HS-5 (cell line): Measurements from ENCODE around the gene LZTS3.
"Not testable (repeated sequence)": the region's sequence is repeated elsewhere in the genome, so short reads cannot be mapped to it uniquely, and the experiment has no call there.

ENCODE experiments used
- DNase-seq: peaks from one replicate; pipeline ENCODE4 v3.0.0-alpha.2; 2012; ENCODE audit warnings: low read depth

The LZTS3 gene

DNA sequence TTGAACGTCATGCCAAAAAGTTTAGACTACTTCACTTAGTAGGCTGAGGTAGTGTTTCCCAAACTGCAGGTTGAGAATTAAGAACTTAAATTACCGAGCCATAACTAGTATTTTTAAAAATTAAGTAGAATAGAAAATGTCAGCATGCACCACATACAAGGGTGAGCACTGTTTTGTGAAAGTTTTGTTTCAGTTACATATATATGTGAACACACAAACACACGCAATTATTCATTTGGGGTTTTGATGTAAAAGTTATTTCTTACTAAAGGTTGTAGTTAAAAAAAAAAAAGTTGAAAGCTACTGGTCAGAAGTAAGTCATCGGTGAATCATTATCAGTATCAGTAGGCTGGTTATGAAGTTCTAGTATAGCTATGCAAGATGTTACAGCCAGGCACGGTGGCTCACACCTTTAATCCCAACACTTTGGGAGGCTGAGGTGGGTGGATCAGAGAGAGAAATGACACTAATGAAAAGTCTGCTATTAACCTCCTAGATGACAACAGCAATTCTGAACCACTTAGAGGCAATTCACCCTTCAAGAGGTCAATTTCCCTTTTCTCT, 37.8 kb downstream of the LZTS3 start:
- no peak for DNase-seq

DNA sequence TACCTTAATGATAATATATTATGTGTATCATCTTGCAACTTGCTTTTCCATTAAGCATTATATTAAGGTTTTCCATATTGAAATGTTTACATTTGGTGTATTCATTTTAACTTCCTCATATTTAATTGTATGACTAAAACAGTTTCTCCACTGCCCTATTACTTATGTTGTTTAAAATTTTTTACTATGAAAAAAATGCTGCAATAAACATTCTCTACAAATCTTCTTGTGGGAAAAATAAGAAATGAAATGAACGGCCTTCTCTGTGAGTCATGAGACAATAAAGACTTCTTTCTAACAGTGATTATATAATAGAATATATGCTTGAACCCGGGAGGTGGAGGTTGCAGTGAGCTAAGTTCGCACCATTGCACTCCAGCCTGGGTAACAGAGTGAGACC, 39.2 kb downstream of the LZTS3 start:
- DNase-seq, result no peak

DNA sequence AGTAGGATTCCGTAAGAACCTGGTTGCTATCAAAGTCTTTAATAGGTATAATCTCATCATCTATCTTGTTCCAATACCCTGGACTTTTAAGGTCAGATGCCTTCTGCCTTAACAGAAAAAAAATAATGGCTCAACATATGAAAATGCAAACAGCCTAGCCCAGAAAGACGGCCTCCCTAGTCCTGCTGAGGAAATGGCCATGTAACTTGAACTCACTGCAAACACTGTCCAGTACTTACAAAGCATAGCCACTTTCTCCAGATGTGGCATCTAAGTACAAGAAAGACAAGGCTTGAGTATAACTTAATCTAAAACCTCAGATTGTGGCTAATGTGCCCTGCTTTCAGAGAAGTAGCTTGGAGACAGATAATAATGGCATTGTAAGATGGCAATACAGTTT, 40.2 kb downstream of the LZTS3 start:
- no peak for DNase-seq

DNA sequence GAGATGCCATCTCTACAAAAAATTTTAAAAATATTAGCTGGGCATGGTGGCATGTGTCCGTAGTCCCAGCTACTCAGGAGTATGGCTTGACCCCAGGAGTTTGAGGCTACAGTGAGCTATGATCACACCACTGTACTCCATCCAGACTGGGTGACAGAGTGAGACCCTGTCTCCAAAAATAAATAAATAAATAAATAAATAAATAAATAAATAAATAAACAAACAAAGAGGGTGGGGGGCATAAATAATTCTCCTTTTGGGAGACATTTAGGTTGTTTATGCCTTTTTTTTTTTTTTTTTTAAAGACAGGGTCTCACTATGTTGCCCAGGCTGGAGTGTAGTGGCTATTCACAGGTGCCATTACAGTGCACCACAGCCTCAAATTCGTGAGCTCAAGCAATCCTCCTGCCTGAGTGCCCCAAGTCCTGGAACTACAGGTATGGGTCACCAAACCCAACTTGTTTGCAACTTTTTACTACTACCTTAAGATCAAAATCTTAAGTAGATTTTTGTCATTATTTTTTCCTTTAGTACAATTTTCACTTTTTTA, 43.2 kb downstream of the LZTS3 start:
- DNase-seq, result no peak

DNA sequence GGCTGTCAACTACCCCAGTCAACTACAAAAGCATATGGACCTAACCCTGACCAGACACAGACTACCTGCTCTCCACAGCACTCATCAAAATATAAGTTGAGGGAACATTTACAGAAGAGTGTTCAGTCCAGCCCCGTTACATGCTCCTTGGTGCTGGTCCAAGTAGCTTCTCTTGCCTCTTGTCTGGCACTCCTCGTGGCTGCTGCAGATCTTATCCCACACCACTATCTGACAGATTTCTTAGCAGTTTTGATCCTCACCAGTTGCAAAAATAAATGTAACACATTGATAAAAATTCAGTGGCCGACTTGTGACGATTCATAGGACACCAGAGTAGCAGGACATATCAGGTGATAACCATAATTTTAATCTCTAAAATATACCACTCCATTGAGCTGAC, 44.3 kb downstream of the LZTS3 start:
- DNase-seq, result no peak

DNA sequence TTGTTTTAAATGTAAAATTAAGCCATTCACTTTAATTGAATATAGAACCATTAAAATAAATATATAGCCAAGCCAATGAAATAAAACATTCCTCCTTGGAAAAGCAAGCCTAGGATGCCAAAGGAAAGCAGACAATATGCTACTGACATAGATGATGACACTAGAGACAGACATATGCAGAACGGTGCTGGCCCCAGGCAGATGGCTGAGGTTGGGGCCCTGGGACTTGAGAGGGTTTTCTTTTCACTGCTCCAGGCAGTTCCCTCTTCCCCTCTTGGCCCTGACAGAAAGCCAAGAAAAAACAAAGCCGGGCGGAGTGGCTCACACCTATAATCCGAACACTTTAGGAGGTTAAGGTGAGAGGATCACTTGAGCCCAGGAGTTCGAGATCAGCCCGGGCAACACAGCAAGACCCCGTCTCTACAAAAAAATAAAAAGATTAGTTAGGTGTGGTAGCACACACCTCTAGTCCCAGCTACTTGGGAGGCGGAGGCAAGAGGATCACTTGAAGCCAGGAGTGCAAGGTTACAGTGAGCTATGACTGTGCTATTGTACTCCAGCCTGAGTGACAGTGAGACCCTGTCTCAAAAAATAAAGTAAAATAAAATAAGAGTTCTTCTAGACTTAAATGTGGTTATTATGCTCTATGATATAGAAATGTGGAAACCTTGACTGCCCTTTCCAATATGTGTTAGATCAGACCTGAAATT, 44.9 kb downstream of the LZTS3 start:
- DNase-seq, result no peak

DNA sequence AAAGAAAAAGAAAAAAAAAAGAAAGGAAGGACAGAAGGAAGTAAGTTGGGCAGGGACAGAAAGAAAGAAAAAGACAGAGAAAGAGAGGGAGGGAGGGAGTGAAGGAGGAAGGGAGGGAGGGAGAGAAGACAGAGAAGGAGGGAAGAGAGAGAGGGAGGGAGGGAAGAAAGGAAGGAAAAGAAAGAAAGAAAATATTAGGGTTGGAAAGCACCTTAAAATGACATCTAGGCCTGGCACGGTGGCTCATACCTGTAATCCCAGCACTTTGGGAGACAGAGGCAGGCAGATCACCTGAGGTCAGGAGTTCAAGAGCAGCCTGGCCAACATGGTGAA, 46.9 kb downstream of the LZTS3 start:
- DNase-seq, result no peak

DNA sequence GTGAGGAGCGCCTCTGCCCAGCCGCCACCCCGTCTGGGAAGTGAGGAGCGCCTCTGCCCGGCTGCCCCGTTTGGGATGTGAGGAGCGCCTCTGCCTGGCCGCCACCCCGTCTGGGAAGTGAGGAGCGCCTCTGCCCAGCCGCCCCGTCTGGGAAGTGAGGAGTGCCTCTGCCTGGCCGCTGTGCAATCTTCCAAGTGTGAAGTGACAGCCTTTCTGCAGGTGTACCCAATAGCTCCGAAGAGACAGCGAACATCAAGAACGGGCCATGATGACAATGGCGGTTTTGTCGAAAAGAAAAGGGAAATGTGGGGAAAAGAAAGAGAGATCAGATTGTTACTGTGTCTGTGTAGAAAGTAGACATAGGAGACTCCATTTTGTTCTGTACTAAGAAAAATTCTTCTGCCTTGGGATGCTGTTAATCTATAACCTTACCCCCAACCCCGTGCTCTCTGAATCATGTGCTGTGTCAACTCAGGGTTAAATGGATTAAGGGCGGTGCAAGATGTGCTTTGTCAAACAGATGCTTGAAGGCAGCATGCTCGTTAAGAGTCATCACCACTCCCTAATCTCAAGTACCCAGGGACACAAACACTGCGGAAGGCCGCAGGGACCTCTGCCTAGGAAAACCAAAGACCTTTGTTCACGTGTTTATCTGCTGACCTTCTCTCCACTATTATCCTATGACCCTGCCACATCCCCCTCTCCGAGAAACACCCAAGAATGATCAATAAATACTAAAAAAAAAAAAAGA, 47.4 kb downstream of the LZTS3 start:
- DNase-seq, result not testable (repeated sequence)

DNA sequence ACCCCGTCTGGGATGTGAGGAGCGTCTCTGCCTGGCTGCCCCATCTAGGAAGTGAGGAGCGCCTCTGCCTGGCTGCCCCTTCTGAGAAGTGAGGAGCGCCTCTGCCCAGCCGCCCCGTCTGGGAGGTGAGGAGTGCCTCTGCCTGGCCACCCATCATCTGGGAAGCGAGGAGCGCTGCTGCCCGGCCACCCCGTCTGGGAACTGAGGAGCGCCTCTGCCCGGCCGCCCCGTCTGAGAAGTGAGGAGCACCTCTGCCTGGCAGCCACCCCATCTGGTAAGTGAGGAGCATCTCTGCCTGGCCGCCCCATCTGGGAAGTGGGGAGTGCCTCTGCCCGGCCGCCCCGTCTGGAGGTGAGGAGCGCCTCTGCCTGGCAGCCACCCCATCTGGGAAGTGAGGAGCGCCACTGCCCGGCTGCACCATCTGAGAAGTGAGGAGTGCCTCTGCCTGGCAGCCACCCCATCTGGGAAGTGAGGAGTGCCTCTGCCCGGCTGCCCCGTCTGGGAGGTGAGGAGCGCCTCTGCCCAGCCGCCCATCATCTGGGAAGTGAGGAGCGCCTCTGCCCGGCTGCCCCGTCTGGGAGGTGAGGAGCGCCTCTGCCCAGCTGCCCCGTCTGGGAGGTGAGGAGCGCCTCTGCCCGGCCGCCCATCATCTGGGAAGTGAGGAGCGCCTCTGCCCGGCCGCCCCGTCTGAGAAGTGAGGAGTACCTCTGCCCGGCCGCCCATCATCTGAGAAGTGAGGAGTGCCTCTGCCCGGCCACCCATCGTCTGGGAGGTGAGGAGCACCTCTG, 48.4 kb downstream of the LZTS3 start:
- not testable (repeated sequence) for DNase-seq

DNA sequence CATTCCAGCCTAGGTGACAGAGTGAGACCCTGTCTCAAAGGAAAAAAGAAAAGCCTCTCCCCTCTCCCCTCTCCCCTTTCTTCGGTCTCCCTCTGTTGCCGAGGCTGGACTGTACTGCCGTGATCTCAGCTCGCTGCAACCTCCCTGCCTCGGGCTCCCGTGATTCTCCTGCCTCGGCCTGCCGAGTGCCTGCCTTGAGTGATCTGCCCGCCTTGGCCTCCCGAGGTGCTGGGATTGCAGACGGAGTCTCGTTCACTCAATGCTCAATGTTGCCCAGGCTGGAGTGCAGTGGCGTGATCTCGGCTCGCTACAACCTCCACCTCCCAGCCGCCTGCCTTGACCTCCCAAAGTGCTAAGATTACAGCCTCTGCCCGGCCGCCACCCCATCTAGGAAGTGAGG, 49.2 kb downstream of the LZTS3 start:
- DNase-seq, result not testable (repeated sequence)

DNA sequence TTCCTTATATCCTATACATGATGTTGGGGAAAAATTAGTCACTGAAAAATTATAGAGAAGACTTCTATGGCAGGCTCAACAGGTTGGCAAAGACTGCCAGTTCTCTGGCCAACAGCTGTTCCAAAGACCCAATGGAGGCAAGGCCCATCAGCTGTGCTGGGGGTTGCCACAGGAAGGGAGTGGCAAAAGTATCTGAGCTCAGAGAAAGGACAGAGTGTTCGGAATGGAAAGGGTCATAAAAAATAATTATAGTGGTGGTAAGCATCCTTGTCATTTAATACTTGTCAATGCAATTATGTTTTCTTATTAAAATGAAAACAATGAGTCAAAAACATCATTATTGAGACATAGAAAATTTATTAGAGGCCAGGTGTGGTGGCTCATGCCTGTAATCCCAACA, 49.8 kb downstream of the LZTS3 start:
- DNase-seq, result no peak

DNA sequence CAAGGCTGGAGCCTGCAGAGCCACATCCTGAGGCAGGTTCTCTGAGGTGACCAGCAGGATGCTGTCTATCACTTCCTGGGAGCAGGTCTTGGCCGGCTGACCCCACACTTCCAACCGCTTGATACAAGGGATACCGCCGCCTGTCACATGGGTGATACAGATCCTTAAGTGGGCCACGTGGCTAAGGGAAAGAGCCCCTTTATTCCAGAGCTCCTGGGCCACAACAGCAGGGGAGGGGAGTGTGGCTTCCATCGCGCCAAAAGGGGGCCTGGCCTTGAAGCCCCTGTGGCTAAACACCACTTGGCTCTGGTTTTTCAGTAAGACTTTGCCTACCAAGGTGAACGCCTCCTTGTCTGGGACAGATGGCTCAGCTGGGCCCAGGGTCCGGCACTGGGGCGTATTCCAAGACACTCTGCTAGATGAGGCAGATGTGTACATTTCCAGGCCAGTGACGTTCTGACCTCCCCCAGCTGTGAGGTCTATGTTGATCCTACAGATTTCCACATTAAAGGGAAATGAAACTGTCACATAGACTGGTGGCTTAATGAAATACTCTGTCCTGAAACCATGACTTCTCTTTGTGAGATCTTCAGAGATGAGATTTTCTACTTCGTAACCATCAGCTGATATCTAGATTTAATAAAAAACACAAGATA, 51.3 kb downstream of the LZTS3 start:
- DNase-seq, result no peak

DNA sequence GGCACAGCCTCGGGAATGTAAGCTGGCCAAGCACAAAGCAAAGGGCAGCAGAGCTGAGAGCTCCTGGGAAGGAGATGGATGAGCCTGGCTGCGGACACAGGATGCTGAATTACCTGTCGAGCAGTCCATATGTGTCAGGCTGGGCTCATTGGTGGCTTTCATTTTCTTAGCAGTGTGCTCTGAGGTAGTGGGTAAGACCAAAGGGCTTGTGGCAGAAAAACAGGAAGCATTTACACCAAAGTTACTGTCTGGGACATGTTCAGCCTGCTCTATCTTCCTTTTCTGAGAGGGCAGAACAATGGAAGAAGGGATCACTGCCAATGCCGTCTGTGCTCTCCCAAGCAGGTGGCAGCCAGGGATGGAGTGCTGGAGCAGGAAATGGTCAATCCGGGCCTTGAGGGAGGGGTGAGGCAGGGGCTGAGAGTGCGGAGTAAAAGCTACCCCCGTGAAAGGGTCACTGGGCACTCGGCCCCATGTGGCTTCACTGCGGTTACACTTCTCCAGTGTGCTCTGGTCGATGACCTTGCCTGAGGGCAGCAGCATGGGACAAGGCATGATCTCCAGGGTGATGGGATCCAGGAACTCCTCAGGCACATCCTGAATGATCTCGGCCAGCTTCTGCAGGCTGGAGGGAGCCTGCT, 52.0 kb downstream of the LZTS3 start:
- DNase-seq, result no peak

DNA sequence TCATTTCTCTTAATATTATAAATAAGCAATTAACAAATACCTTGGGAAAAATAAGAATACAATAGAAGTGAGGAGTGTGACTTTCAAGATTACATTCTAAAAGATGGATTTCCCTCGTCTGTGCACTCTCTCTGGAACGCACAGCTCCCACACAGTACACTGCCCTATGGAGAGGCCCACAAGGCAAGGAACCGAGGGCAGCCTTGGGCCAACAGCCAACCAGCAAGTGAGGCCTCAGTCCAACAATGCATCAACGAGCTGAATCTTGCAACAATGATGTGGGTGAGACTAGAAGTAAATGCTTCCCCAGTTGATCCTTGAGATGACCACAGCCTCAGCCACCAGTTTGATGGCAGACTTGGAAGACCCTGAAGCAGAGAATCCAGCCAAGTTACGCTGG, 54.3 kb downstream of the LZTS3 start:
- no peak for DNase-seq

DNA sequence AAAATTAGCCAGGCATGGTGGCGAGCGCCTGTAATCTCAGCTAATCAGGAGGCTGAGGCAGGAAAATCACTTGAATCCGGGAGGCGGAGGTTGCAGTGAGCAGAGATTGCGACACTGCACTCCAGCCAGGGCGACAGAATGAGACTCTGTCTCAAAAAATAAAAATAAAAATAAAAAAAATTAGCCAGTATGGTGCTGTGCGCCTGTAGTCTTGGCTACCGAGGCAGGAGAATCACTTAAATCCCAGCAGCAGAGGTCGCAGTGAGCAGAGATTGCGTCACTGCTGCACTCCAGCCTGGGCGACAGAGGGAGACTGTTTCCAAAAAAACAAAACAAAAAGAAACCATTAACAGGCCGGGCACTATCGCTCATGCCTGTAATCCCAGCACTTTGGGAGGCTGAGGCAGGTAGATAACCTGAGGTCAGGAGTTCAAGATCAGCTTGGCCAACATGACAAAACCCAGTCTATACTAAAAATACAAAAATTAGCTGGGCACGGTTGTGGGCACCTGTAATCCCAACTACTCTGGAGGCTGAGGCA, 55.4 kb downstream of the LZTS3 start:
- peak; percentile 30 for DNase-seq

DNA sequence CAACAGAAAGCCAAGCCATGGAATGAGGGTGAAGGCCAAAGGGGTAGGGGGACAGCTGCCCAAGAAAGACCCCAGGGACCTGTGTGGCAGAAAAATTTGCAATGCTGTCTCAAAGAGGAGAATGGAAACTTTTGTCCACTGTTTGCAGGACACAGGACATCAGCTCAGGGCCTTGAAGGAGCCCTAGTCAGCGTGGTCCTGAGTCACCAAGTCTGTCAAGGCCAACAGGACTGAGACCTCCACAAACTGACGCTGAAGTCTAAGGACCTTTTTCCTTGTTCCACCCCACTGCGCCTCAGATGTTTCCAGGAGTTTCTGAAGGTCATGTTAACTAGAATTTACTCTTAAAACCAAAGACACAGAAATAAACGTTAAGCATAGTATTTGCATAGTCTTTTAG, 57.0 kb downstream of the LZTS3 start:
- no peak for DNase-seq

DNA sequence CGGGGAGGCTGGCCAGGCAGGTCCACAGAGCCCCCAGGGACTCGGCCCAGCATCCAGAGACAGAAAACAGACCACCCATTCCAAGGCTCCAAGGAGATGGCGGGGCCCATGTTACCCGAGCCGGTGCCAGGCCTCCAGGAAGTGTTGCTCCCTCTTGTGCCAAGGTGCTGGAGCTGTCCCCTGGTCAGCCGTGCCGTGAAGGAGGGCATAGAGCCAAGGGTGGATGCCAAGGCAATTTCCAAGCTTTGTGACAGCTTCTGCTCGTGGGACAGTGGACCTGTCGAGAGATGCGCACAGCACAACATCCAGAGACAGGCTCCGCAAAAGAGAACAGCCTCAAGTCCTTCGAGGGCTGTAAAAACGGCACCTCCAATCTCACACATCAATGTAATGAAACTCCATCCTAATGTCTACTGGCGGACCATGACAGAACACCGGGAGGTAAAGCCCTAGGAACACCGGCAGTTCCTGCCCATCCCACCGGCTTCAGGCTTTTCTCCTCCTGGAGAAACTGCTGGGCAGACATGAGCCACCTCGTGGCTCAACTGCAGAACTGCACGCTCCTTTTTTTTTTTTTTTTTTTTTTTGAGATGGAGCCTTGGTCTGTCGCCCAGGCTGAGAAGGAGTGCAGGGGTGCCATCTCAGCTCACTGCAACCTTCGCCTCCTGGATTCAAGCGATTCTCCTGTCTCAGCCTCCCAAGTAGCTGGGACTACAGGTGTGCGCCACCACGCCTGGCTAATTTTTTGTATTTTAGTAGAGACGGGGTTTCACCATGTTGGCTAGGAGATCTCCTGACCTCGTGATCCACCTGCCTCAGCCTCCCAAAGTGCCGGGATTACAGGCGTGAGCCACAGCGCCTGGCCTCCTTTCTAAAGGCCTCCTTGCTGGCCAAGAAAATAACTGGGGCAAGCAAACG, 57.9 kb downstream of the LZTS3 start:
- DNase-seq, result peak; percentile 15
